Right lobe of liver (tissue), 6 donors: Measurements from ENCODE around the gene MYL9. TPM values are rescaled to one million over a fixed set of nuclear protein-coding genes. Genes with fewer than 3 reads are reported as not detected.
"Not testable (repeated sequence)": the region's sequence is repeated elsewhere in the genome, so short reads cannot be mapped to it uniquely, and the experiment has no call there.

Source experiments
- ATAC-seq, 4 donors: fragments of 200-7000 bp; cut with Tn5 transposase; one replicate each; pipeline ENCODE4 v1.9.1; 2020; ENCODE audit warnings: mild to moderate bottlenecking in 4 of 4, moderate library complexity in 4 of 4
- DNase-seq, 3 donors: peaks; one replicate each; pipeline ENCODE4 v3.0.0-alpha.2; 2020
- H3K27ac ChIP-seq, 3 donors: fragments of 200-600 bp; one replicate each; pipeline ENCODE4 v1.8.0; 2022
- H3K27me3 ChIP-seq, 2 donors: fragments of 200-600 bp; one replicate each; pipeline ENCODE4 v1.8.0; 2022
- H3K36me3 ChIP-seq, 4 donors: fragments of 200-600 bp; sonication (generic) in 1 of 4; one replicate each; pipeline versions ENCODE4 v1.5.1 to v1.8.0; 2017 to 2022; ENCODE audit warnings: control low read depth in 1 of 4
- H3K4me1 ChIP-seq, 4 donors: fragments of 200-600 bp; sonication (generic) in 1 of 4; one replicate each; pipeline versions ENCODE4 v1.5.1 to v1.8.0; 2017 to 2022; ENCODE audit warnings: control low read depth in 1 of 4
- H3K4me3 ChIP-seq, 3 donors: fragments of 200-600 bp; one replicate each; pipeline ENCODE4 v1.8.0; 2022
- H3K9me3 ChIP-seq, 4 donors: fragments of 200-600 bp; sonication (generic) in 1 of 4; one replicate each; pipeline versions ENCODE4 v1.5.1 to v1.8.0; 2017 to 2022; ENCODE audit warnings: control low read depth in 1 of 4
- CTCF ChIP-seq, 4 donors: fragments of 200-600 bp in 3 of 4; fragments of 450-650 bp in 1 of 4; IDR thresholded peaks; one replicate each; pipeline versions ENCODE4 v1.5.1 to v1.8.0; 2016 to 2022; ENCODE audit warnings: antibody characterized with exemption in 4 of 4, mild to moderate bottlenecking in 2 of 4
- POLR2A ChIP-seq: fragments of 450-650 bp; IDR thresholded peaks from one replicate; pipeline ENCODE4 v1.6.1; 2017; ENCODE audit warnings: antibody characterized with exemption, mild to moderate bottlenecking
- WGBS: methylation state at CpG from one replicate; pipeline ENCODE4 v1.1.6; 2018; ENCODE audit warnings: low coverage, low lambda C conversion rate; ENCODE audit not compliant: insufficient coverage; ENCODE audit errors: missing lambda C conversion rate; 5-methylcytosine and 5-hydroxymethylcytosine counted together
- intact Hi-C, 2 donors: fragments of 100-400 bp; cut with DNase I; formaldehyde crosslinking; loops; one replicate each; pipeline versions ENCODE4 v1.11.2 to v1.14.1; 2022
- total RNA-seq, 6 experiments: library from RNA; depleted of rRNA in 2 of 6; stranded (reverse); fragments of >200 nt in 2 of 6; fragmentation: NEBNext Ultra II Directional in 3 of 6; extraction: Animal tissue kit (Norgen Biotek cat#: 25700) in 3 of 6; gene quantifications; one replicate each; pipeline versions ENCODE4 v1.1.0 to v1.2.4, GENCODE V29; 2016 to 2023
- donor health status: DM: no; HTN: yes; CAD: no.
- donor health status: DM: no; HTN: no; CAD: no.
- donor health status: DM: no; HTN: no; CAD: no.
- donor health status: DM: no; HTN: yes; CAD: no.
- donor health status: DM: no; HTN: yes; CAD: no.

MYL9 gene
- total RNA-seq, 6 experiments from 2014 or later: 7.7 to 44.2 (median 18.1) TPM

- Histone ChIP-seq H3K4me1 (no peaks in the 10 kb centered on the region), H3K36me3 (peaks cover 0 to 28% (median under 1%) of the 10 kb centered on the region in 4 donors), H3K9me3 (no peaks in the 10 kb centered on the region), H3K27me3 (no peaks in the 10 kb centered on the region), H3K4me3 (no peak overlapping the region), H3K27ac (no peak overlapping the region)
- TF ChIP-seq POLR2A (no peak), CTCF (IDR thresholded peaks at IDR 0.05) (no peak)
- ATAC-seq (no peak), DNase-seq (no peak)
- 80% methylated on average over 1 of the region's 6 CpGs for WGBS
- intact Hi-C loops: no loop called here
These were observed 33.6 kb upstream of the MYL9 start for GRCh38 chr20:36507746-36508145.

GRCh38 chr20:36519012-36519719 lies 22.2 kb upstream of the MYL9 start:
- no peak for TF ChIP-seq POLR2A
- TF ChIP-seq CTCF (IDR thresholded peaks at IDR 0.05): no peak
- ATAC-seq (no peak), DNase-seq (no peak)
- H3K27ac ChIP-seq: no peak overlapping the region
- no peaks in the 10 kb centered on the region for H3K9me3 ChIP-seq
- WGBS: 94% methylated on average over 13 of the region's 17 CpGs
- no peak overlapping the region for H3K4me3 ChIP-seq
- H3K36me3 ChIP-seq: peaks cover 0 to 22% (median 2%) of the 10 kb centered on the region in 4 donors
- H3K4me1 ChIP-seq: no peaks in the 10 kb centered on the region
- H3K27me3 ChIP-seq: no peaks in the 10 kb centered on the region
- intact Hi-C loops: no loop called here

- Histone ChIP-seq H3K36me3 (peaks cover 0 to 30% (median 6%) of the 10 kb centered on the region in 4 donors), H3K9me3 (no peaks in the 10 kb centered on the region), H3K27me3 (no peaks in the 10 kb centered on the region), H3K4me3 (no peak overlapping the region), H3K27ac (no peak overlapping the region), H3K4me1 (no peaks in the 10 kb centered on the region)
- TF ChIP-seq CTCF (IDR thresholded peaks at IDR 0.05) (no peak), POLR2A (no peak)
- ATAC-seq (no peak), DNase-seq (no peak)
- intact Hi-C loops: no loop called here
- 96% methylated on average over 2 of the region's 2 CpGs for WGBS
These were observed 21.4 kb upstream of the MYL9 start for GRCh38 chr20:36519944-36520343.

- no peaks in the 10 kb centered on the region for H3K4me1 ChIP-seq
- TF ChIP-seq CTCF (IDR thresholded peaks at IDR 0.05) (no peak), POLR2A (no peak)
- H3K27me3 ChIP-seq: no peaks in the 10 kb centered on the region
- H3K27ac ChIP-seq: no peak overlapping the region
- no peaks in the 10 kb centered on the region for H3K9me3 ChIP-seq
- no peak for ATAC-seq
- H3K36me3 ChIP-seq: peaks cover 0 to 43% (median 7%) of the 10 kb centered on the region in 4 donors
- intact Hi-C loops: no loop called here
- H3K4me3 ChIP-seq: no peak overlapping the region
- WGBS: no CpG with 5 or more reads among the region's 1 CpG
- no peak for DNase-seq
These were observed 19.8 kb upstream of the MYL9 start for GRCh38 chr20:36521526-36521925.

GRCh38 chr20:36522412-36522811 lies 18.9 kb upstream of the MYL9 start:
- H3K4me3 ChIP-seq, ATAC-seq, intact Hi-C loops, DNase-seq, H3K4me1 ChIP-seq, H3K9me3 ChIP-seq, H3K27me3 ChIP-seq, H3K27ac ChIP-seq: not testable (repeated sequence)
- peaks cover 0 to 51% (median 12%) of the 10 kb centered on the region in 4 donors for H3K36me3 ChIP-seq
- 88% methylated on average over 2 of the region's 7 CpGs for WGBS
